Activated T-cell treated with anti-CD3 and anti-CD28 coated beads, Interleukin-2, amount 50 U/mL, for 72 hours (primary cell): ENCODE measurements around the gene TCF3. TPM values are rescaled to one million over a fixed set of nuclear protein-coding genes. Genes with fewer than 3 reads are reported as not detected.

Experiments used
- ATAC-seq, 2 donors: fragments of 150-1000 bp; cut with Tn5 transposase; replicated peaks in 1 of 2; 2 replicates each; pipeline ENCODE4 v1.10.0; 2021; ENCODE audit warnings: moderate library complexity in 2 of 2, mild to moderate bottlenecking in 1 of 2
- DNase-seq, 2 donors: peaks; one replicate each; pipeline ENCODE4 v3.0.0; 2021 to 2022; ENCODE audit warnings: mixed read lengths in 1 of 2
- H3K27ac Mint-ChIP-seq: one replicate; pipeline ENCODE4 v1.8.0; 2022; ENCODE audit warnings: mild to moderate bottlenecking, moderate library complexity, mixed read lengths
- H3K27me3 Mint-ChIP-seq: one replicate; pipeline ENCODE4 v1.8.0; 2022; ENCODE audit warnings: low read depth, mixed read lengths
- H3K36me3 Mint-ChIP-seq, 2 donors: one replicate each; pipeline ENCODE4 v1.8.0; 2022; ENCODE audit warnings: mixed read lengths in 2 of 2, mild to moderate bottlenecking in 1 of 2; ENCODE audit not compliant: insufficient read depth in 2 of 2
- H3K4me1 Mint-ChIP-seq: one replicate; pipeline ENCODE4 v1.8.0; 2022; ENCODE audit warnings: low read depth, mixed read lengths
- H3K4me3 Mint-ChIP-seq, 2 donors: one replicate each; pipeline ENCODE4 v1.8.0; 2022; ENCODE audit warnings: mild to moderate bottlenecking in 2 of 2, mixed read lengths in 2 of 2, moderate library complexity in 2 of 2
- H3K9me3 Mint-ChIP-seq, 2 donors: one replicate each; pipeline ENCODE4 v1.8.0; 2022; ENCODE audit warnings: mixed read lengths in 2 of 2
- total RNA-seq, 2 donors: library from RNA; stranded (reverse); gene quantifications; one replicate each; pipeline ENCODE4 v1.2.3, GENCODE V29; 2022

The TCF3 gene
- total RNA-seq, 2 donors from 2014 or later = 112 to 126 TPM

DNA sequence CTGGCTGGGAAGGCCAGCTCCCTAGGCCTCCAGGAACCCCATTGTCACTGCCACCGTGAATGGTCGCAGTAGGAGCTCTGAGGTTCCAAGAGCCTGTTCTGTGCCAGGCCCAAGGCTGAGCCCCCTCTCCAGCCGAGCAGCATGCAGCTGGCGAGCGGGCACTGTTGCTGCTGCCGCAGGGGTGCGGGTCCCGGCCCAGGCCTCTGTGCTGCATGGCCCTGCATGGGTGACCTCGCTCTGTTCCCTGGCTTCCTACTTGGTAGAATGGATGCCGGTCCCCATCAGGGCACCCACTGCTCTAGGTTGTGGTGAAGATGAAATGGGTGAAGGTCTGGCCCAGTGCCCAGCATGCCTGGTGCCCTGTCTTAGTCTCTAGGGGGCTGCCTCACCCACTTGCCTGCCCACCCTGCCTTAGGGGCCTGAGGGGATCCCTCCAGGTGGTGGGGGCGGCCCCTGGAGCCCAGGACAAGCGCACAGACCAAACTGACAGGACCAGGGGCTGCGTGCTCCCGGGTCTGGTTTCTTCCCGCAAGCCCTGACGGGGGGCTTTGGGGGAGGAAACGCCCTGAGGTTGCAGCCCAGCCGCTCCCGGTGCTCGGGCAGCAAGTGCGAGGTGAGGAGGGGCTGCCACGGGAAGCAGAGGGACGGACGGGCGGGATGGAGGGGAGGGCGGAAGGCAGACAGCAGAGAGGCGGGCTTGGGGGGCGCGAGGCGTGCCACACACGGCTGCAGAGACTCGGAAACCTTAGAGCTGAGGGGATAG lies 38.4 kb downstream of the TCF3 start:
- H3K9me3 Mint-ChIP-seq = no peaks in the 10 kb centered on the region
- no peak overlapping the region for H3K27ac Mint-ChIP-seq
- no peak for ATAC-seq
- H3K36me3 Mint-ChIP-seq = peaks cover 0 to 25% of the 10 kb centered on the region in 2 donors
- no peak overlapping the region for H3K4me3 Mint-ChIP-seq
- H3K27me3 Mint-ChIP-seq = no peaks in the 10 kb centered on the region
- H3K4me1 Mint-ChIP-seq = peaks cover 53% of the 10 kb centered on the region
- DNase-seq = no peak

DNA sequence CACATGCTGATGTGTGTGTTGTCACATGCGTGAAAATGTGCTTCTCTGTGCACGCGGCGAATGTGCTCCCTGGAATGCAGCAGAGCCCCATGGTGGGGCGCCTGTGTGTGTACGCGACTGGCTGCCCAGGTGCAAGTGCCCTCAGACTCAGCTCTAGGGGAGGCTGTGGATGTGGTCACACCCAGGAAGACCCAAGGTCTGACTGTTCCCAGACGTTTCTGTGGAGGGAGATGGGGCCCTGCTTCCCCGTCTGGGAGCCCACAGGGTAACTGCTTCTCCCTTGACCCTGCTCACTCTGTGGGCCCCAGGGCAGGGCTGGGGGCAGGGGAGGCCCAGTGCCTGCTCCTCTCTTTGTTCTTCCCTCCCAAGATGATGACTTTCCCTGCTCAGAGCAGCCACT lies 39.3 kb downstream of the TCF3 start:
- Mint-ChIP-seq H3K9me3 (no peaks in the 10 kb centered on the region), H3K27ac (no peak overlapping the region), H3K4me3 (no peak overlapping the region), H3K36me3 (peaks cover 0 to 25% of the 10 kb centered on the region in 2 donors), H3K27me3 (no peaks in the 10 kb centered on the region), H3K4me1 (peaks cover 54% of the 10 kb centered on the region)
- DNase-seq (no peak), ATAC-seq (no peak)

DNA sequence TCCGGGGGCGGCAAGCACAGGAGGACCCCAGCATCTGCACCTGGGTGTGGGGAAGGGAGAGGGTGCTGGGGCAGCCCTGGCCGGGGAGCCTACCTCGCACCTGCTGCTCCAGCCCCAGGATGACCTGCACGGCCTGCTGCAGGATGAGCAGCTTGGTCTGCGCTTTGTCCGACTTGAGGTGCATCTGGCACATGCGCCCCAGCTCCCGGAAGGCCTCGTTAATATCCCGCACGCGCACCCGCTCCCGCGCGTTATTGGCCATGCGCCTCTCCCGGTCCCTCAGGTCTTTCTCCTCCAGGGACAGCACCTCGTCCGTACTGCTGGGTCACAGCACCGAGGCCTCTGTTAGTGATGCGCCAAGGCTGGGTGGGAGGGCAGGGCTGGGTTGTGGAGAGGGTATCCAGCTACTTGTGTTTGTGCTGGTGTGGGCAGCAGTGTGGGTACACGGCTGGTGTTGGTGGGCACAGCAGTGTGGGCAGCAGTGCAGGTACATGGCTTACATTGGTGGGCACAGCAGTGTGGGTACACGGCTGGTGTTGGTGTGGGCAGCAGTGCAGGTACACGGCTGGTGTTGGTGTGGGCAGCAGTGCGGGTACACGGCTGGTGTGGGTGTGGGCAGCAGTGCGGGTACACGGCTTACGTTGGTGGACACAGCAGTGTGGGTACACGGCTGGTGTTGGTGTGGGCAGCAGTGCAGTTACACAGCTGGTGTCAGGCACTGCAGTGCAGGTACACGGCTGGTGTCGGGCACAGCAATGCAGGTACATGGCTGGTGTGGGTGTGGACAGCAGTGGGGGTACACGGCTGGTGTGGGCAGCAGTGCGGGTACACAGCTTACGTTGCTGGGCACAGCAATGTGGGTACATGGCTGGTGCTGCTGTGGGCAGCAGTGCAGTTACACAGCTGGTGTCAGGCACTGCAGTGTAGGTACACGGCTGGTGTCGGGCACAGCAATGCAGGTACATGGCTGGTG lies 40.0 kb downstream of the TCF3 start:
- no peak overlapping the region for H3K27ac Mint-ChIP-seq
- no peaks in the 10 kb centered on the region for H3K27me3 Mint-ChIP-seq
- no peak overlapping the region for H3K4me3 Mint-ChIP-seq
- no peaks in the 10 kb centered on the region for H3K9me3 Mint-ChIP-seq
- no peak for DNase-seq
- H3K36me3 Mint-ChIP-seq = peaks cover 0 to 25% of the 10 kb centered on the region in 2 donors
- peaks cover 46% of the 10 kb centered on the region for H3K4me1 Mint-ChIP-seq
- ATAC-seq = no peak

DNA sequence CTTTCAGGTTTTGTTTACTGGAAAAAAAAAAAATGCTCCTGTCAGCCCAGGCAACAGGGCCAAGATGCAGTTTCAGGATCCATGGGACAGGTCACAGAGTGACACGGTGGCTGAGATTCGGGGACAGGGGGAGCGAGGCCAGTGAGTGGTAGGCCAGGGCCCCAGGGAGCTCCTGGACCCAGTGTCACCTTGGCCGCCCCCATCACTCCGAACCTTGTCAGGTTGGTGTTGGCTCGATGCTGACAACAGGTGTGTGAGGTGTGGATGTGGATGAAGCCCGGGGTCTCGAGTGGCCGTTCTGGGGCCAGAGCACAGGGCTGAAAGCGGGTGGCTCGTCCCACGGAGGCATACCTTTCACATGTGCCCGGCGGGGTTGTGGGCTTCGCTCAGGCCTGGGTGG lies 41.1 kb downstream of the TCF3 start:
- H3K36me3 Mint-ChIP-seq = peaks cover 0 to 21% of the 10 kb centered on the region in 2 donors
- DNase-seq = no peak
- H3K4me1 Mint-ChIP-seq = peaks cover 44% of the 10 kb centered on the region
- H3K27me3 Mint-ChIP-seq = no peaks in the 10 kb centered on the region
- no peaks in the 10 kb centered on the region for H3K9me3 Mint-ChIP-seq
- H3K27ac Mint-ChIP-seq = no peak overlapping the region
- no peak overlapping the region for H3K4me3 Mint-ChIP-seq
- no peak for ATAC-seq

DNA sequence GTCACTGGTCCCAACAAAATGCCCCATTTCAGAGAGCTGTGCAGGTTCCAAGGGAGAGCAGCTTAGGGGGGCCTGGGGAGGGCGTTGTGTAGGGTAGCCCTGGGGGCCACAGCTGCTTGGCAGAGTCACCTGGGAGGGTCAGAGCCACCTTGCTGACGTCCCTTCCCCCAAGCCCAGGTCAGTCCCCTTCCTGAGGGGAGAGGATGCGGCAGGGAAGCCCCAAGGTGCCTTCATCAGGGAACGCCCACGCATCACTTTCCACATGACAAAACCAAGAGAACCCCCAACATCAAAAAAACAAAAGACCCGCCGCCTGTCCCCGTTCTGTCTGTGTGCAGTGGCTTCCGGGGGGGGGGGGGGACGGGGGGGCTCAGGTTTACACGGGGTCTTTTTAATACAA lies 41.8 kb downstream of the TCF3 start:
- no peaks in the 10 kb centered on the region for H3K27me3 Mint-ChIP-seq
- H3K36me3 Mint-ChIP-seq = peaks cover 0 to 17% of the 10 kb centered on the region in 2 donors
- no peaks in the 10 kb centered on the region for H3K9me3 Mint-ChIP-seq
- DNase-seq (peak in 1 of 2 donors; percentile 39), ATAC-seq (no peak)
- H3K27ac Mint-ChIP-seq = no peak overlapping the region
- H3K4me3 Mint-ChIP-seq = peak overlapping the region in 1 of 2 donors; percentile 12
- peaks cover 51% of the 10 kb centered on the region for H3K4me1 Mint-ChIP-seq

DNA sequence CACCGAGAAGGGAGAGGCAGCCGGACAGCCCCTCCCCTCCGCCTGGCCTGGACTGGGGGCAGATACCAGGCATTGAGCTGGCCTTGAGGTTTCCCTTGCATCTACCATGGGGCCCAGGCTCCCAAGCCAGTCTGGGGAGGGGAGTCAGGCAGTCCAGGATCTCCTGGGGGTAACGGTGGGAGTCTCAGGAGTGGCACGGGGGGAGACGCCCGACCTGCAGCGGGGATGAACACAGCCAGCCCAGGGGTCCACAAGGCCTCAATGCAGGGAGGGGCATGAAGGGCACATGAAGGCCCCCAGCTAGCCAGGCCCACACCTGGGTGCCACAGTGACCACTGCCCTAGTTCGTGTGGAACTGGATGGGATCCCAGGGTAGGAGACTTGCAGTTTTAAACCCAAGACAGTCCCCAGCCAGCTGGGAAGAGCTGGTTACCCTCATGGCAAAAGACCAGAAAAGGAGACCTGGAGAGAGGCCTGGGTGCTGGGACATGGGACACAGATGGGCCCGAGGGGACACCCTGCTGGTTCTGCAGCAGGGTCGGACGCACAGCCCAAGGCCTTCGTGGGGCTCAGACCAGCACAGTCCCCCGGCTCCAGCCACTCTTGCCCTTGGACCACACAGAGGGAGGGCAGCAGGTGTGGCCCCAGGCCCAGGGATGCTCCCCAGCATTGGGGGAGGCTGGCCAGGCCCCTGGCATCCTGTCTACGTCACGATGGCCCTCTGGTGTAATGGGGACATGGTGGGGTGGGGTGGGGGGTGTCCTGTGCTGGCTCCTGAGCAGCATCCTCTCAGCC lies 42.5 kb downstream of the TCF3 start:
- H3K27me3 Mint-ChIP-seq = no peaks in the 10 kb centered on the region
- H3K4me1 Mint-ChIP-seq = peaks cover 52% of the 10 kb centered on the region
- no peaks in the 10 kb centered on the region for H3K9me3 Mint-ChIP-seq
- peaks cover 0 to 15% of the 10 kb centered on the region in 2 donors for H3K36me3 Mint-ChIP-seq
- DNase-seq = no peak
- no peak overlapping the region for H3K27ac Mint-ChIP-seq
- ATAC-seq = no peak
- peak overlapping the region in 1 of 2 donors; percentile 38 for H3K4me3 Mint-ChIP-seq

DNA sequence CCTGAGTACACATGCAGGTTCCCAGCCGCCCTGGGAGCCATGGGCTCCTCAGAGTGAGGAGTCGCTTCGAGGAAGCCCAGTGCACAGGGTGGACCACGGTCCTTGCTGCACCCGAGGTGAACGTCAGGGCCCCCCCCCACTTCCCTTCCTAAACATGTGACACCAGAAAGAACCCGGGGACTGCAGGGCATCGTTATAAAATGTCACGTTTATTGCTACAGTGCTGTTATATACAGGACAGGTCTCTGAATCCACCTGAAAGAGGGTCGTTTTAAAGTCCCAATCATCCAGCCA lies 43.4 kb downstream of the TCF3 start:
- Mint-ChIP-seq H3K4me3 (no peak overlapping the region), H3K4me1 (peaks cover 59% of the 10 kb centered on the region), H3K36me3 (peaks cover 0 to 10% of the 10 kb centered on the region in 2 donors), H3K27ac (no peak overlapping the region), H3K9me3 (no peaks in the 10 kb centered on the region), H3K27me3 (no peaks in the 10 kb centered on the region)
- ATAC-seq = no peak
- DNase-seq = no peak

DNA sequence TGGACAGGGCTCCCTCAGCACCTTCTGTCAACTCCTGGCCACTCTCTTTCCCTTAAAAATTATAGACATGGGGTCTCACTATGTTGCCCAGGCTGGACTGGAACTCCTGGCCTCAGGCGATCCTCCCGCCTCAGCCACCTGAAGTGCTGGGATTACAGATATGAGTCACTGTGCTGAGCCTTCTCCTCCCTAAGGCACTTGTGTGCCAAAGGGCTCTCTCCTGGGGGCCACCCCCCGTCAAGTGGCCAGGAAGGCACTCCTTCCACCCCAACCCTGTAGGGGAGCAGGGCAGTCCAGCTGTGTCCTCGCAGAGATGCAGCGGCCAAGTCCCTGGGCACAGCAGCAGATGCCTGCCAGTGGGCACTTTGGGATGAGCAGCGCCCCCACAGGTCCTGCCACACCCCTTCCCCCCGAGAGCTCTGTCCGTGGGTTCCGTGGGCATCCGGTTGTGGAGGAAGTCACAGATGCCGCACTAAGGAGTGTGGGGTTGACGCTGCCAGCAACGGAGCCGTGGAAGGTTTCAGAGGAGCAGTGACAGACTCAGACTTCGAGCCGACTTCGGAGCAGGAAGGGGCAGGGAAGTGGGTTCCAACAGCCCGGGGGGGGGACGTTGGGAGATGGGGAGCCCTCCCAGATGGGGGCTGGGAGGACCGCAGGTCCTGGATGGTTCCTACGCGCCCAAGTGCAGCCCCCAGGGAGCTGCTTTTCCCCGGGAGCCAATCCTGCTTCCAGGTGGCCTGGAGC lies 43.9 kb downstream of the TCF3 start:
- Mint-ChIP-seq H3K4me1 (peaks cover 64% of the 10 kb centered on the region), H3K36me3 (peaks cover 0 to 10% of the 10 kb centered on the region in 2 donors), H3K9me3 (no peaks in the 10 kb centered on the region), H3K4me3 (peak overlapping the region; percentile 47 to 58), H3K27me3 (no peaks in the 10 kb centered on the region), H3K27ac (peak overlapping the region; percentile 54)
- peak in 1 of 2 donors; percentile 24 for DNase-seq
- ATAC-seq = no peak

DNA sequence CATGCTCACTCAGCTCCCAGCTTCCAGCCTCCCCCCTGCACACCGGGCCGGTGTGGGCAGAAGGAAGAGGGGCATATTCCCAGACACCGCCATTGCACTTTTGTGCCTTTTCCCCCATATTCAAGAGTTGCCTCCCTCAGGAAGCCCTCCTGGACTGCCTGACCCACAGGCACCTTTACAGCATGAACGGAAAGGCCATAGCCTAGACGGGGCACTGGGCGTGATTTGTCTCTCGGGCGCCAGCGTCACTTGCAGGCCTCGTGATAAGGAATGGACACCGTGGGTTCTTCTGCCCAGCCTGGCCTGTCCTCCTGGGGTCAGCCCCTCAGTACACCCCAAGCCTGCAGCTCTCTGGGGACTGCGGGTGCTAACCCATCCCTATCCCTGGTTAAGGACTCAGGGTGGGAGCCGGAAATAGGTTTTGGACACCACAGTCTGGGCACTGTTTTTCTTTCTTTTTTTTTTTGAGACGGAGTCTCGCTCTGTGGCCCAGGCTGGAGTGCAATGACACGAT lies 46.2 kb downstream of the TCF3 start:
- H3K36me3 Mint-ChIP-seq = peaks cover 0 to 9% of the 10 kb centered on the region in 2 donors
- ATAC-seq (peak; percentile 0 to 1), DNase-seq (no peak)
- peak overlapping the region; percentile 95 for H3K27ac Mint-ChIP-seq
- H3K27me3 Mint-ChIP-seq = no peaks in the 10 kb centered on the region
- H3K4me1 Mint-ChIP-seq = peaks cover 72% of the 10 kb centered on the region
- peak overlapping the region; percentile 90 to 97 for H3K4me3 Mint-ChIP-seq
- H3K9me3 Mint-ChIP-seq = no peaks in the 10 kb centered on the region

DNA sequence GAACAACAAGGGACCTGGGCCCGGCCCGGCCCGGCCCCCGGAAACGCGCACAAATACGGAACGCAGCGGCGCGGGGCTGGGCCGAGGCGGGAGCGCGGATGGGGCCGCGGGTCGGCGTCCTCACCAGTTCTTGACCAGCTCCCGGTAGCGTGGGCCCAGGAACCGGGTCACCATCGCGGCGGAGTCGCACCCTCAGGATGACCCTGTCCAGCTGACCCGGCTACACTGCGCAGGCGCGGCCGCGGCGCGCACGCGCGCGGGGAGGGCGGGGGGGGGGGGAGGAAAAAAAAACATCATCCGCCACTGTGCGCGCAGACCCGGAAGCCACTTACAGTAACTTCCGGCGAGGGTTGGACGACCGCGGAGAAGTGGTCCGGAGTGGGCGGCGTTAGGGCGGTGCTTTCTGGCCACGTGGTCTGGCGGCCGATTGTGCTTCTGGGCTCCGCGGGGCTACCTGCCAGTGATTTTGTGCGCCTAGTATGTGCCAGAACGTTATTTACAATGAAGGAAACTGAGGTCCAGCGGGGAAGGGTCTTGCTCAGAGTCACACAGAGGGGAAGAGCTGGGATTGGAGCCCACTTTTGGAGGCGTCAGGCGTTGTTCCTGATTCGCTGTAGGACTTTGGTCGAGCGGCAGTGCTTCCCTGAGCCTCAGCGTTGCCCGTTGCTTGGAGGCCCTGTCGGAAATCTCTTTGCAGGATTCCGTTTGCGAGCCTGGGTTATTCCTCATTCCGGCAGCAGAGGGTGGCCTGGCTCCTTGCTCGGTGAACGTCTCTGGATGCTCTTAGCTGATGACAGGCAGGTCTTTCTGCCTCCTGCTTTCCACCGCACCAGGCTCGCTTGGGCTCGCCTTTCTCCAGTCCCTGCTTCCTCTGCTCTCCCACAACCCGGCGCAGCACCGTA lies 46.9 kb downstream of the TCF3 start, which contains the start of gene UQCR11:
Gene UQCR11 (minus strand): TSS at position 227 of the 902 bp plus-strand sequence. CDS start 53 bp downstream, at position 174.
- no peaks in the 10 kb centered on the region for H3K27me3 Mint-ChIP-seq
- peak; percentile 92 to 93 for ATAC-seq
- peaks cover 65% of the 10 kb centered on the region for H3K4me1 Mint-ChIP-seq
- H3K36me3 Mint-ChIP-seq = peaks cover 0 to 6% of the 10 kb centered on the region in 2 donors
- DNase-seq = peak; percentile 93 to 97
- H3K27ac Mint-ChIP-seq = peak within 1 kb of the TSS; percentile 95
- H3K4me3 Mint-ChIP-seq = peak within 1 kb of the TSS; percentile 90 to 97
- H3K9me3 Mint-ChIP-seq = no peaks in the 10 kb centered on the region

DNA sequence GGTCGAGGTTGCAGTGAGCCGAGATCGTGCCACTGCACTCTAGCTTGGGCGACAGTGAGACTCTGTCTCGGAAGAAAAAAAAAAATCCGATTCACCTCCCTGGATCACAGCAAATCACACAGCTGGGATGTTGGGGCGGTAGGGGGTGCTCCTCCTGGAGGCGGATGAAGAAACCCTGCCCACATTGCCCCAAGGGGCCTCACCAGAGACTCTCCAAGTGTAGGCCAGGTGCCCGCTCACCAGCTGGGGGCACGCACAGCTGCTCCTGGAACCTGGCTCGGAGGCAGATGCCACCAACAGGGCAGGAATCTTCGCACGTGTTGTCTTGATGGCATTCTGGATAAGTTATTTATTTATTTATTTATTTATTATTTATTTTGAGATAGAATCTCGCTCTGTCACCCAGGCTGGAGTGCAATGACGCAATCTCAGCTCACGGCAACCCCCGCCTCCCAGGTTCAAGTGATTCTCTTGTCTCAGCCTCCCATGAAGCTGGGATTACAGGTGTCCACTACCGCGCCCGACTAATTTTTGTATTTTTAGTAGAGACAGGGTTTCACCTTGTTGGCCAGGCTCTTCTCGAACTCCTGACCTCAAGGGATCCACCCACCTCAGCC lies 50.2 kb downstream of the TCF3 start:
- Mint-ChIP-seq H3K4me3 (no peak overlapping the region), H3K36me3 (peaks cover 0 to 4% of the 10 kb centered on the region in 2 donors), H3K9me3 (no peaks in the 10 kb centered on the region), H3K27ac (no peak overlapping the region), H3K27me3 (no peaks in the 10 kb centered on the region), H3K4me1 (peaks cover 42% of the 10 kb centered on the region)
- no peak for ATAC-seq
- no peak for DNase-seq
